Fibroblast of lung (primary cell): ENCODE data around the gene GJA10.

Source experiments
- EZH2 ChIP-seq: IDR thresholded peaks from 2 replicates; pipeline ENCODE4 v1.5.1; 2012; ENCODE audit warnings: low read length, control low read depth, mild to moderate bottlenecking; ENCODE audit errors: missing control alignments
- TF ChIP-seq, protein P1 (sequence below), 2 donors: IDR thresholded peaks in 1 of 2; conservative IDR thresholded peaks in 1 of 2; 1 replicate in 1 of 2; 2 replicates in 1 of 2; pipeline ENCODE4 v1.5.1; 2011 to 2012; ENCODE audit warnings: low read length in 2 of 2, control low read depth in 1 of 2, inconsistent platforms in 1 of 2, low read depth in 1 of 2, mild to moderate bottlenecking in 1 of 2

DNA sequence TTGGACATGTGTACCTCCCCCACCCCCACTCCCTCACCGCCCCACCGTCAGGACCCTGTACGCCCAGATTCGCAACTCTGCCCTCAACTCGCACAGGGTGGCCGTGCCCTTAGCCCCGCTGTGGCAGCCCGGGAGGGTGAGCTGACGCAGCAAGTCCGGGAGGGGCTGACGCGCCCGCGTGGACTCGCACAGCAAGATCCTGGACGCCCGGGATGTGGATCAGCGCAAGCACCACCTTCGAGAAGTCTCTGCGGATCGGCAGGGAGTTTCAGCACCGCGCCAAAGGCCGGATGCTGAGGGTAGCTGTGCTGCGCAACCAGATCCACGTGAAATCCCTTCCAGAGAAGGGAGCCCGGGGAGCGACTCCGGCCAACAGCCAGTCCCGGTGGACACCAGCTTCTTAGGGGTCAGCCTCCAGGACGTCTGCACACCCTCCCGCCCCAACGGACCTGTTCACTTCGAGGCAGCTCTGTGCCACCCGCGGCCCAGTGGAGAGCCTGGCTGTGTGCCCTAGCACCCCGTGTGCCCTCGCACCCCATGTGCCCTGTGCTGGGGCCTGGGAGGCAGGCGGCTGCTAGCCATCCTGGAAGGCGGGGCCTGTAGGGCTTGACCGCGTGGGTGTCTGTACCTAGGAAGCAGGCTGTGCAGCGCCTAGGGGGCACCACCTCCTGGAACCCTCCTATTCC, 6.7 kb upstream of the GJA10 start:
- TF ChIP-seq, protein P1, sequence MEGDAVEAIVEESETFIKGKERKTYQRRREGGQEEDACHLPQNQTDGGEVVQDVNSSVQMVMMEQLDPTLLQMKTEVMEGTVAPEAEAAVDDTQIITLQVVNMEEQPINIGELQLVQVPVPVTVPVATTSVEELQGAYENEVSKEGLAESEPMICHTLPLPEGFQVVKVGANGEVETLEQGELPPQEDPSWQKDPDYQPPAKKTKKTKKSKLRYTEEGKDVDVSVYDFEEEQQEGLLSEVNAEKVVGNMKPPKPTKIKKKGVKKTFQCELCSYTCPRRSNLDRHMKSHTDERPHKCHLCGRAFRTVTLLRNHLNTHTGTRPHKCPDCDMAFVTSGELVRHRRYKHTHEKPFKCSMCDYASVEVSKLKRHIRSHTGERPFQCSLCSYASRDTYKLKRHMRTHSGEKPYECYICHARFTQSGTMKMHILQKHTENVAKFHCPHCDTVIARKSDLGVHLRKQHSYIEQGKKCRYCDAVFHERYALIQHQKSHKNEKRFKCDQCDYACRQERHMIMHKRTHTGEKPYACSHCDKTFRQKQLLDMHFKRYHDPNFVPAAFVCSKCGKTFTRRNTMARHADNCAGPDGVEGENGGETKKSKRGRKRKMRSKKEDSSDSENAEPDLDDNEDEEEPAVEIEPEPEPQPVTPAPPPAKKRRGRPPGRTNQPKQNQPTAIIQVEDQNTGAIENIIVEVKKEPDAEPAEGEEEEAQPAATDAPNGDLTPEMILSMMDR (conservative IDR thresholded peaks at IDR 0.05 in 1 of 2, IDR thresholded peaks at IDR 0.05 in 1 of 2; ENCODE audit: low read depth in 1 of 2, low read length in 2 of 2) = no peak
- no peak for TF ChIP-seq EZH2
